Calu3 (cell line): Measurements from ENCODE around the gene MED31. TPM values are rescaled to one million over a fixed set of nuclear protein-coding genes. Genes with fewer than 3 reads are reported as not detected.

Experiments used
- BruUV-seq: library from RNA; stranded (reverse); fragments of 400-500 nt; replicated peaks from 2 replicates; lab custom pipeline; 2021; lab: Mats Ljungman, UMichigan
- CTCF ChIA-PET: fragments of 300-600 bp; sonication (Branson Sonifier 250); formaldehyde crosslinking; loops from one replicate; lab custom pipeline; 2022; ENCODE audit warnings: antibody characterized with exemption; lab: Charles Lee
- DNase-seq: peaks from one replicate; pipeline ENCODE4 v3.0.0; 2022
- H3K27ac Mint-ChIP-seq: one replicate; pipeline ENCODE4 v1.8.0; 2022; ENCODE audit warnings: mixed read lengths; ENCODE audit not compliant: unreplicated experiment
- H3K27me3 Mint-ChIP-seq: one replicate; pipeline ENCODE4 v1.8.0; 2022; ENCODE audit warnings: mixed read lengths; ENCODE audit not compliant: unreplicated experiment
- H3K36me3 Mint-ChIP-seq: one replicate; pipeline ENCODE4 v1.8.0; 2022; ENCODE audit warnings: mild to moderate bottlenecking, moderate library complexity, mixed read lengths; ENCODE audit not compliant: insufficient read depth, unreplicated experiment
- H3K4me1 Mint-ChIP-seq: one replicate; pipeline ENCODE4 v1.8.0; 2022; ENCODE audit warnings: mild to moderate bottlenecking, low read depth, mixed read lengths; ENCODE audit not compliant: unreplicated experiment
- H3K4me3 Mint-ChIP-seq: one replicate; pipeline ENCODE4 v1.8.0; 2022; ENCODE audit warnings: mild to moderate bottlenecking, low read depth, moderate library complexity, mixed read lengths; ENCODE audit not compliant: unreplicated experiment
- H3K9me3 Mint-ChIP-seq: one replicate; pipeline ENCODE4 v1.8.0; 2022; ENCODE audit warnings: low read depth, mixed read lengths; ENCODE audit not compliant: unreplicated experiment
- intact Hi-C: fragments of 100-400 bp; cut with micrococcal nuclease; formaldehyde crosslinking; loops from one replicate; pipeline ENCODE4 v1.10.0; 2022; ENCODE audit not compliant: unreplicated experiment
- total RNA-seq: library from RNA; stranded (reverse); gene quantifications from 2 replicates; pipeline ENCODE4 v1.2.3, GENCODE V29; 2022
- TF ChIP-seq, protein P1 (sequence below): fragments of 200-600 bp; IDR thresholded peaks from one replicate; pipeline ENCODE4 v1.8.0; 2022; ENCODE audit warnings: antibody characterized with exemption; ENCODE audit not compliant: unreplicated experiment

MED31 gene
- total RNA-seq, 1 experiment from 2014 or later: 19.9 TPM

DNA sequence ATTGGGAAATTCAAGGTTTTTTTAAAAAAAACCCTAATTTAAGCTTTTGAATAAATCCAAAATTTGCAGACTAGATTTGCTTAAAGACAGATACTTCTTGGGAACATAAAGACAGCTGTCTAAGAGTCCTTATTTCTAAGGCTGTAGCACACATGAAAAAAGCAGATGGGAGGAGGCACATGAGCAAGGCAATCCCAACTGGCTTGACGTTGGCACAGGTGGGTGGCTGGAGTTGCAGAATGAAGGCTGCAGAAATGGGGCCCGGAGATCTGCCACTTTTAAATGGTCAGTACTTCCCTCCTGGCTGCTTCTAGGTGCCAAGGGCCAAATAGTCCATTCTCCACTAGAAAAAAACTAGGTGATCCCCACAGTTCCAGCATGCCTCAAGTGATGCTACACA lies 15.3 kb downstream of the MED31 start:
- H3K27me3 Mint-ChIP-seq: no peaks in the 10 kb centered on the region
- no TSS peak for BruUV-seq
- TF ChIP-seq, protein P1, sequence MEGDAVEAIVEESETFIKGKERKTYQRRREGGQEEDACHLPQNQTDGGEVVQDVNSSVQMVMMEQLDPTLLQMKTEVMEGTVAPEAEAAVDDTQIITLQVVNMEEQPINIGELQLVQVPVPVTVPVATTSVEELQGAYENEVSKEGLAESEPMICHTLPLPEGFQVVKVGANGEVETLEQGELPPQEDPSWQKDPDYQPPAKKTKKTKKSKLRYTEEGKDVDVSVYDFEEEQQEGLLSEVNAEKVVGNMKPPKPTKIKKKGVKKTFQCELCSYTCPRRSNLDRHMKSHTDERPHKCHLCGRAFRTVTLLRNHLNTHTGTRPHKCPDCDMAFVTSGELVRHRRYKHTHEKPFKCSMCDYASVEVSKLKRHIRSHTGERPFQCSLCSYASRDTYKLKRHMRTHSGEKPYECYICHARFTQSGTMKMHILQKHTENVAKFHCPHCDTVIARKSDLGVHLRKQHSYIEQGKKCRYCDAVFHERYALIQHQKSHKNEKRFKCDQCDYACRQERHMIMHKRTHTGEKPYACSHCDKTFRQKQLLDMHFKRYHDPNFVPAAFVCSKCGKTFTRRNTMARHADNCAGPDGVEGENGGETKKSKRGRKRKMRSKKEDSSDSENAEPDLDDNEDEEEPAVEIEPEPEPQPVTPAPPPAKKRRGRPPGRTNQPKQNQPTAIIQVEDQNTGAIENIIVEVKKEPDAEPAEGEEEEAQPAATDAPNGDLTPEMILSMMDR: no peak
- no peak for DNase-seq
- CTCF ChIA-PET: no interaction called here
- H3K4me3 Mint-ChIP-seq: no peak overlapping the region
- no peak overlapping the region for H3K27ac Mint-ChIP-seq
- peaks cover 20% of the 10 kb centered on the region for H3K4me1 Mint-ChIP-seq
- H3K9me3 Mint-ChIP-seq: no peaks in the 10 kb centered on the region
- intact Hi-C loops: no loop called here
- H3K36me3 Mint-ChIP-seq: peaks cover 45% of the 10 kb centered on the region

DNA sequence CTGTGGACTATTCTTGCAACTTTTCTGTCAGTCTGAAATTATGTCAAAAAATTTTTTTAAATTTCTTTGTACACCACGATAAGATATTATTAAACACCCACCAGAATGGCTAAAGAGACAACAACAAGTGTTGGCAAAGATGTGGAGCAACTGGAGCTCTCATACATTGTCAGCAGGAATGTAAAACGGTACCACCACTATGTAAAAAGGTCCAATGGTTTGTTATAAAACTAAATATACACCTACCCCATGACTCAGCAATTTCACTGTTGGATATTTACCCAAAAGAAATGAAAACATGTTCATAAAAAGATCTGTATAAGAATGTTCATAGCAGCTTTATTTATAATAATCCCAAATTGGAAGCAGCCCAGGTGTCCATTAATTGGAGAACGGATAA lies 18.1 kb downstream of the MED31 start:
- no TSS peak for BruUV-seq
- H3K4me3 Mint-ChIP-seq: no peak overlapping the region
- no peaks in the 10 kb centered on the region for H3K27me3 Mint-ChIP-seq
- DNase-seq: no peak
- TF ChIP-seq, protein P1: no peak
- intact Hi-C loops: no loop called here
- peaks cover 29% of the 10 kb centered on the region for H3K36me3 Mint-ChIP-seq
- no peak overlapping the region for H3K27ac Mint-ChIP-seq
- no peaks in the 10 kb centered on the region for H3K9me3 Mint-ChIP-seq
- peaks cover 17% of the 10 kb centered on the region for H3K4me1 Mint-ChIP-seq
- CTCF ChIA-PET: no interaction called here

DNA sequence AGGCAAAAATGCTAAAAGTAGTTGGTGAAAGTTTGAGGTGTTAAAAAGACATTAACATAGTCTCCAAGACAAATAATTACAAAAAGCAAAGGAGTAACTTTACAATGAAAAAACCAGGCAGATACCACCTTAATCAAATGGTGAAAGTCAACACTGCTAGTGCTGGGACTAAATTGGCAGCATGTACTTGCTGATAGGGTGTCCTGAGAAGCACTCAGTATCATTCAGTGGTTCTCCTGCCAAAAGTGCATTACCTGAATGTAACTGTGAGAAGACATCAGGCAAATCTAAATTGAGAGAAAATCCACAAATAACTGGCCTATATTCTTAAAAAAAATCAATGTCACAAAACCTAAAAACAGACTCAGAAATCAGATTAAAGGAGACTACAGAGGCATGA lies 18.9 kb downstream of the MED31 start:
- Mint-ChIP-seq H3K4me3 (no peak overlapping the region), H3K36me3 (peaks cover 25% of the 10 kb centered on the region), H3K27ac (no peak overlapping the region), H3K4me1 (peaks cover 14% of the 10 kb centered on the region), H3K27me3 (no peaks in the 10 kb centered on the region), H3K9me3 (no peaks in the 10 kb centered on the region)
- intact Hi-C loops: no loop called here
- no TSS peak for BruUV-seq
- CTCF ChIA-PET: no interaction called here
- TF ChIP-seq, protein P1: no peak
- no peak for DNase-seq

DNA sequence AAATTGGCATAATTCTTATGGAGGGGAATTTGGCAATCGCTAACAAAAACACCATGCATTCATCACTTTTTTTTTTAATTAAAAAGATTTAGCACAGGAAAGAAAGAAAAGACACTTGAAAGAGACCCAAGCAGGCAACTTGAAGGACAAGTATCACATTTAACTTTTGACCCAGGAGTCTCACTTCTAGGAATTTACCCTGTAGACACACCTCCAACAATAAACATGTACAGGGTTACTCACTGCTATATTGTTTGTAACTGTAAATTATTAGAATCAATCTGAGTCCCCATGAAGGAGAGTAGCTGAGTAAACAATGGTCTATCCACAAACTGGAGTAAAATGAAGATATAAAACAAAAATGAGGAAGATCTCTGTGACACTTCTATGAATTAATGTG lies 21.0 kb downstream of the MED31 start:
- no peak overlapping the region for H3K27ac Mint-ChIP-seq
- peaks cover 19% of the 10 kb centered on the region for H3K36me3 Mint-ChIP-seq

More for the DNA sequence above, 21.0 kb downstream of the MED31 start:
- Mint-ChIP-seq H3K4me1 (peaks cover 14% of the 10 kb centered on the region), H3K27me3 (no peaks in the 10 kb centered on the region), H3K4me3 (no peak overlapping the region), H3K9me3 (no peaks in the 10 kb centered on the region)
- CTCF ChIA-PET: no interaction called here
- intact Hi-C loops: no loop called here
- TF ChIP-seq, protein P1: no peak
- no TSS peak for BruUV-seq
- no peak for DNase-seq
